ENCODE results near the gene ZNF709.

- TF ChIP-seq TEAD4 (IDR thresholded peaks at IDR 0.05) = no peak
- no peak for TF ChIP-seq EGR1 (IDR thresholded peaks at IDR 0.05)
- no peak for TF ChIP-seq MAX (IDR thresholded peaks at IDR 0.05)
- TF ChIP-seq USF1 (IDR thresholded peaks at IDR 0.05) = no peak
- no peak for TF ChIP-seq TAF1 (IDR thresholded peaks at IDR 0.05; ENCODE audit: low read depth)
- no peak for TF ChIP-seq RAD21 (IDR thresholded peaks at IDR 0.05; ENCODE audit: low read depth)
- TF ChIP-seq YY1 (IDR thresholded peaks at IDR 0.05; ENCODE audit: low read depth) = no peak
- TF ChIP-seq EP300 (IDR thresholded peaks at IDR 0.05; ENCODE audit: borderline replicate concordance) = no peak
- no peak for TF ChIP-seq NFIC (IDR thresholded peaks at IDR 0.05)
- TF ChIP-seq CREB1 (IDR thresholded peaks at IDR 0.05; ENCODE audit: low read depth) = no peak
Measured at GRCh38 chr19:12482509-12482886, 2.1 kb downstream of the ZNF709 start.

Data from Ishikawa (cell line).